HL-60 (cell line): Measurements from ENCODE around the gene PKDCC.

Experiments
- CTCF ChIP-seq: IDR thresholded peaks from one replicate; pipeline ENCODE4 v1.5.1; 2011; ENCODE audit warnings: low read length, control low read depth, inconsistent platforms; ENCODE audit not compliant: insufficient read depth
- GABPA ChIP-seq: IDR thresholded peaks from 2 replicates; pipeline ENCODE4 v1.6.1; 2012; ENCODE audit warnings: low read depth
- POLR2AphosphoS5 ChIP-seq: IDR thresholded peaks from 2 replicates; pipeline ENCODE4 v1.6.1; 2012; ENCODE audit warnings: low read depth
- SPI1 ChIP-seq: IDR thresholded peaks from 2 replicates; pipeline ENCODE4 v1.6.1; 2012; ENCODE audit warnings: low read depth, mild to moderate bottlenecking, borderline replicate concordance

GRCh38 chr2:42094114-42094513 lies 46.3 kb downstream of the PKDCC start:
- TF ChIP-seq CTCF, result no peak
- no peak for TF ChIP-seq POLR2AphosphoS5
- no peak for TF ChIP-seq SPI1
- no peak for TF ChIP-seq GABPA
